Stimulated activated naive CD8-positive, alpha-beta T cell treated with anti-CD3 and anti-CD28 coated beads, Interleukin-15, Interleukin-2, amounts not matched to agents 100 U/mL and 50 U/mL, for 24 hours (primary cell): ENCODE data around the gene APBB2.
"Not testable (repeated sequence)": the region's sequence is repeated elsewhere in the genome, so short reads cannot be mapped to it uniquely, and the experiment has no call there.

Source experiments
- ATAC-seq: fragments of 150-1000 bp; cut with Tn5 transposase; one replicate; pipeline ENCODE4 v1.10.0; 2021
- DNase-seq: peaks from one replicate; pipeline ENCODE4 v3.0.0; 2021

APBB2 gene

DNA sequence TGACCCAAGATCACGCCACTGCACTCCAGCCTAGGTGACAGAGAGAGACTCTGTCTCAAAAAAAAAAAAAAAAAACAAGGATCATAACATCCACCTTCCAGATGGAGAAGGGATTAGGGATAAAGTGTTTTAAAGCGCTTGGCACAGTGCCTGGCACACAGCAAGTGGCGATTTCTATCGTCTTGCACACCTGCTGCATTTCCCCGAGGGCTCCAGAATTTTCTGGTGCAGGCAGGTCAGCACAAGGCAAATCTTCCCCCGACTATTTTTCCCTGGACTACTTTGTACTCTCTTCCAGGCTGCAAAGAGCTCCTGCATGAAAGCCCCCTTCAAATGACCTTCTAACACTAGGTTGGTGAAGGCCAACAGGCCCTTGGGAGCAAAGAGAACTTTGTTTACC is 57.3 kb downstream of the APBB2 start:
- DNase-seq (no peak), ATAC-seq (no peak)

DNA sequence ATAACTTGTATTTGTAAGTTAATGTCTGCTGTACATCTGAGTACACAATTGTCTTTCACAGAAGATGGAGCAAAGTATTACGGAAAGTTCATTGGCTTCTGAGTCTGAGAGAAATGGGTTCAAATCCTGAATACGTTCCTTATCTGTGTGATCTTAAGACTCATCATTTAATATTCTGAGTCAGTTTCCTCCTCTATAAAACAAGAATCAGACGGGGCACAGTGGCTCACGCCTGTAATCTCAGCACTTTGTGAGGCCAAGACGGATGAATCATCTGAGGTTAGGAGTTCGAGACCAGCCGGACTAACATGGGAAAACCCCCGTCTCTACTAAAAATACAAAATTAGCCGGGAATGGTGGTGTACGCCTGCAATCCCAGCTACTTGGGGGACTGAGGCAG is 57.8 kb downstream of the APBB2 start:
- ATAC-seq = no peak
- DNase-seq = no peak

DNA sequence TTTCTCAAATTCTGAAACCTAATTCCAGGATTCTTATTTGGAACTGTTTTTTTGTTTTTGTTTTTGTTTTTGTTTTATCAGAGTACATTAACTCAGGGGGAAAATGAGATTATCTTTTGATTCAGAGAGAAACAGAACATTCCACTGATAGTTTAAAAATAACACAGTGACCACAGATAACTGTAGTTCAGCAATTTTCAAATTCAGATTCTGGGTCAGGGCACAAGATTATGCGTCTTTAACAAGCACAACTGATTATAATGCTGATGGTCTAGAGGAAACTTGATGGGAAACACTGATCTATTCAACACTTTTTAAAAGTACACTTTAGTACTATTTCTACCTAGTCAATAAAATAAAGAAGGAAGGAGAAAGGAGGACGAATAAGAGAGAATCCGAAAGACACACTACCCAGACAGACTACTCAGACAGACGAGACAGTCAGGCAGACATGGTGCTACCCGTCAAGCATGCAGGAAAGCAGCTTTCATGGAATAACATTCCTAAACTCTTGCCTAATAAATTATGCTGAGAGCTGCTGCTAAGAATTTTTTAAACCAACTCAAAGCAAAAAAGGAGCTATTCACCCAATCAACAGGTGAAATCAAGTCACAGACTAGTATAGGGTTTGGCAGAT is 59.0 kb downstream of the APBB2 start:
- no peak for DNase-seq
- no peak for ATAC-seq

DNA sequence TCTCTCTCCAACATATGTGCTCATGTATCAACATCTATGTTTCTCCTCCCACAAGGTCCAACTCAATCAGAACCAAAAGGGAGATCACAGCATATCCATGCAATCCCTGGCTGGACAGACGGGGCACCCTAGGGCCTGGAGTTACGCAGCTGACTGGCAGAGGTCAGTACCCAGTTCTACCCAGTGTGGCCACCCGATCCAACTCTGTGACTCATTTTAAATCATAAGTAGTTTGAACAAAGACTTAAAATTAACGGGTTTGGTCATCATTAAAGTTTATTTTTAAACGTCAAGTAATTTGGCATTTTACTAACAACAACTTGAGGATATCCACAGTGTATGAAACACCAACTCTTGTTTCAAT is 59.5 kb downstream of the APBB2 start:
- no peak for ATAC-seq
- DNase-seq = no peak

DNA sequence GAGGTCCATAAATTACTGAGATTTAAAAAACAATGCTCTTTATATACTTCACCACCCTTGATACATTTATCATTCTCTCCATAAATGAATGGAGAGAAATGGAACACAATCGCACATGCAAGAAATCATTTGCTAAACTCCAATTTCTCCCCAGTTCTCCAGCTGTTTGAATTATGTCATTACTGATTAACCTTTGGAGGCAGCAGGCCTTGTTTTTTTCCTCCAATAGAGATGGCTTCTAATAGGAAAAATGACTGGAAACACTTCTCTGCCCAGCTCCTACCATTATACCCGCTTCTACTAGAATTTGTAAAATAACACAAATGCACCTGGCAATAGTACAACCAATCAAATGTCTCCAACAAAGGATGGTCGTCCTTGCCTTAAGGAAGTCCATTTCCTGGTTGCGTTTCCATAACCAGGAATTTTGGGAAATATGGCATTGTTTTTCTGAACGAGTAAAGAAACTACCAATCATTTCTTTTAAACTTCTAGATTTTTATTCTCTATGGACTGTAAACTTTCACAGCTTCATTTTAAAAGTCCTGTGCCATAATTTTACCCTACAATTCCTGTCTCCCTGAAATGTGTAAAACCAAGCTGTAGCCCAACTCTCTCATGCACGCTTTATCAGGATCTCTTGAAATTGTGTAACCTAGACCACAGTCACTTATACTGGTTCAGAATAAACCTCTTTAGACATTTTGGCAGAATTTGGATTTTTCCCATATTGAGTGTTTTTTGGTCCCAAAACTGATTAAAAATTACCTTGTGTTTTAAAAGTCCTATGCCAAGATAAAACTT is 60.1 kb downstream of the APBB2 start:
- DNase-seq (no peak), ATAC-seq (no peak)

DNA sequence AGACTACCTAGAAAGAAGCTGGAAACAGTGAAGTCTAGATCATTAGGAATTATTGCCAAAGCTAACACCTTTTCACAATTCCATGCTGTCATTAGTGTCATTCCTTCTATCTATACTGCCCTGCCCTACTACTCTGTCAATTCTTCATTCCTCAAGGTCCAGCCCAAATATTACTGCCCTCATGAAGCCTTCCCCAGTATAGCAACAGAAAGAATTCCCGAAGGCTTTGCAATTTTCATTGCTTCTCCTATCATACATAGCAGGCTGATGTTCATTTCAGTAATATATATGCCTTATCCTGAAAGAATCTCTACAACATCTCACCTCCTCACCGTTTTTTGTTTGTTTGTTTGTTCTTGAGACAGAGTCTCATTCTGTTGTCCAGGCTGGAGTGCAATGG is 63.9 kb downstream of the APBB2 start:
- no peak for ATAC-seq
- no peak for DNase-seq

DNA sequence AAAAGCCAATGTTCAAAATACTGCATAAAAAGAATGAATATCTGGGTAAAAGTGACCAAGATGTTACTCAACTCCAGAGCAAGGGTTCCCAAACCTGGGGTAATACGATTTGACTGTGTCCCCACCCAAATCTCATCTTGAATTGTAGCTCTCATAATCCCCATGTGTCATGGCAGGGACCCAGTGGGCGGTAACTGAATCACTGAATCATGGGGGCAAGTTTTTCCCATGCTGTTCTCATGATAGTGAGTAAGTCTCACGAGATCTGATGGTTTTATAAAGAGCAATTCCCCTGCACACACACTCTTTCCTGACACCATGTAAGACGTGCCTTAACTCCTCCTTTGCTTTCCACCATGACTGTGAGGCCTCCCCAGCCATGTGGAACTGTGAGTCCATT is 64.8 kb downstream of the APBB2 start:
- not testable (repeated sequence) for DNase-seq, ATAC-seq

DNA sequence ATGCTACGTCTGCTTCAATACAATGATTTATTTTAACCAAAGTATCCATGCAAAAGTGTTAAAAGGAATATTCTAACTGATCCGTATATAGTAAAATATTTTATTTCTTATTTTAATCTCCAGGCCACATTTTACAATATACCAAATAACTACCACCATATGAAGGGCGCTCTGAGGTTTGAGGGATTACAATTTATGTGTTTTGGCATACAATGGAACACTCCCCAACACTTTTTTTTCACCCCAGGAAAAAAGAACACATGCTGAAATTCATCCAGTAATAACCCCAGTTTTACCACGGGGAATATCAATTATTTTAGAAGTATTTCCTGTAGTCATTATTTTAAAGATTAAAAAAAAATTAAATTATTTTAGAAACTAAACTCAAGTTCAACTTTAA is 65.4 kb downstream of the APBB2 start:
- DNase-seq = no peak

DNA sequence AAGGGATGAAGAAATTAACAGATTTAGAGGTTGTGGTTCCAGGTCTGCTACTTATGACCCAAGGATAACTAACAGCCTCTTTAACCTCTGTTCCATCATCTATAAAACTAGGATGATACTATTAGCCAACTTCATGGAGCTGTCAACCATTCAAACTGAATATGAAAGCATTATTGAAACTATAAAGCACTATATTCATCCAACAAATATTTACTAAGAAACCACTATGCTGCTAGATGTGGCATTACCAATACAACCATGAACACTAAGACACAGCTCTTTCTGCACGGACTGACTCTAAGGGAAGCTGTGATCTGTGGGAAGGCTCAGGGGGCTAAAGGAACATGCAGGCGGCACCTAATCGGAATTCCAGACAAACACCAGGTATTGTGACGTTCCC is 66.0 kb downstream of the APBB2 start:
- DNase-seq = no peak
- ATAC-seq = no peak

More for the DNA sequence above, 65.4 kb downstream of the APBB2 start:
- ATAC-seq = no peak

DNA sequence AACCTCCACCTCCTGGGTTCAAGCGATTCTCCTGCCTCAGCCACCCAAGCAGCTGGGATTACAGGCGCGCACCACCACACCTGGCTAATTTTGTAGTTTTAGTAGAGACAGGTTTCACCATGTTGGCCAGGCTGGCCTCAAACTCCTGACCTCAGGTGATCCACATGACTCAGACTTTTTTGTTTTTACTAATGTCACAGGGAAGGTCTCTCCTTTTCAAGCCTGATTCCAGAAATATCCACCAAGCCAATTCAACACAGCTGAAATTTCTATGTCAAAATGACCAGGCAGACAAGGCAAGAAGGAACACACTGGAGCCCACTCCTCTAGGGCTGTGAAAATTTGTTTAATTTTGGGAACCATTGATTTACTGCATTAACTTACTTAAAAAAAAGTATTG is 66.8 kb downstream of the APBB2 start:
- ATAC-seq, DNase-seq: not testable (repeated sequence)

DNA sequence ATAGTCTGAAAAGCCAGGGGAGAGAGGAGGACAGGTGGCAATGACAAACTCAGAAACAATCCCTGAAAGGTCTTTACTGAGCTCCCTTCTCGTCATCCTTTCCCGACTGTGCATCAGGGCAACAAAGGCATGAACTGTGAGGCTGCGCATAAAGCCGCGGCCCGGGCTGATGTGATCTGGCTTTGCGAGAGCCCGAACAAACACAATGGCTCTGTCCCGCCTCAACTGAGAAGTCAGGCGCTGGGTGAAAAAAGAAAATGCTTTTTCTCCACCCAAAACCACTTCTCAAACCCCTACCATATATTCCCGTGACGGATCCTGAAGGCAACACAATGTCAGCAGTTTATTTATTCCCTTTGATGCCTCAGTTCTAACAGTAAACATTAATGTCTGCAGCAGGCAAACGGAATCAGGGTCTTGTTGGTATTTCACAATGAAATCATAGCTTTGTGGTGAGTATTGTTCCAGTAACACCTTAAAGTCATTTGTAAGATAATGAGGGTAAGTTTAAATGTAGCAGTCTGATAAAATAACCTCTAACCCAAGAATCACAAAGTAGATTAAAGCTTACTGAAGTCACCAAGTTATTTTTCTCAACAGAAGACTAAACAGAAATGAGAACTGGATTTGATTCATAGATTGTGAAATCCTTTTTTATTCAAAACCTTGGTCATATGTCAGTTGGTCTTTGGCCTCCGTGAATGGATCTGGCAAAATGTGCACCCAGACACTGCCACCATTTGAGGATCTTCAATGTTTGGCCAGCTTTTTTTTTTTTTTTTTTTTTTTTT is 67.4 kb downstream of the APBB2 start:
- DNase-seq (no peak), ATAC-seq (no peak)

DNA sequence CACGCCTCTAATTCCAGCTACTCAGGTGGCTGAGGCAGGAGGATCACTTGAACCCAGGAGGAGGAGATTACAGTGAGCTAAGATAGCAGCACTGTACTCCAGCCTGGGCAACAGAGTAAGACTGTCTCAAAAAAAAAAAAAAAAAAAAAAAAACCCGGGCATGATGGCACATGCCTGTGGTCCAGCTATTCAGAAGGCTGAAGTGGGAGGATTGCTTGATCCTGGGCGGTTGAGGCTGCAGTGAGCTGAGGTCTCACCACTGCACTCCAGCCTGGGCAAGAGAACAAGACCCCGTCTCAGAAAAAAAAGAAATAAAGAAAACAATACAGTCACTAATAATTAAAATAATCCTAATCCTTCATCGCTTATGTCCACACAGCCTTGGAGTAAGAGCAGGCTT is 68.1 kb downstream of the APBB2 start:
- no peak for ATAC-seq
- DNase-seq = no peak

DNA sequence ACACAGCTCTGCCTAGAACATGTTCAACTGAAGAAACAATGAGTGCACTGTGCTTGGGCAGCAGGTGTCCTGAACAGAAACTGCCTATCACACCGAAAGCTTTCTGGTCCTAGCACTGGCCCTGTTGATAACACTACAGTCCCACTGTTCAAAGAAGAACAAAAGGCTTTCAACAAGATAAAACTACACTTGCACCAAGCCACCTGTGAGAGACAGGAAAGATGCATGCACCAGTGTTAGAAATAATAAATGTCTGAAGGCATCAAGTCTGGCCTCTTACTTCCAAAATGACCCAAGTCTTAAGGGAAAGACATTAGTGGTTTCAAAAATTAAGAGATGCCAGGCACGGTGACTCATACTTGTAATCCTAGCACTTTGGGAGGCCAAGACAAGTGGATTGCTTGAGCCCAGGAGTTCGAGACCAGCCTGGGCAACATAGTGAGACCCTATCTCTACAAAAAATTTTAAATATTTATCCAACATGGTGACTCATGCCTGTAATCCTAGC is 68.7 kb downstream of the APBB2 start:
- no peak for DNase-seq
- no peak for ATAC-seq

DNA sequence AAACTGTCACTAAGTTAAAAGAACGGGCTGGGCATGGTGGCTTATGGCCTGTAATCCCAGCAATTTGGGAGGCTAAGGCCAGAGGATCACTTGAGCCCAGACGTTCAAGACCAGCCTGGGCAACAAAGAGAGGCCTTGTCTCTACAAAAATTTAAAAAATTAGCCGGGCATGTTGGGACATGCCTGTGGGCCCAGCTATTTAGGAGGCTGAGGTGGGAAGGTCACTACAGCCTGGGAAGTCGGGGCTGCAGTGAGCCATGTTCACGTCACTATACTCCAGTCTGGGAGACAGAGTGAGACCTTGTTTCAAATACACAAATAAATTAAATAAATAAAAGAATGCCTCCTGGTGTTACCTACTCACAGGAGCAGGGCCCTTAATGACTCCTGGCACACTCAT is 69.5 kb downstream of the APBB2 start:
- ATAC-seq (no peak), DNase-seq (no peak)

DNA sequence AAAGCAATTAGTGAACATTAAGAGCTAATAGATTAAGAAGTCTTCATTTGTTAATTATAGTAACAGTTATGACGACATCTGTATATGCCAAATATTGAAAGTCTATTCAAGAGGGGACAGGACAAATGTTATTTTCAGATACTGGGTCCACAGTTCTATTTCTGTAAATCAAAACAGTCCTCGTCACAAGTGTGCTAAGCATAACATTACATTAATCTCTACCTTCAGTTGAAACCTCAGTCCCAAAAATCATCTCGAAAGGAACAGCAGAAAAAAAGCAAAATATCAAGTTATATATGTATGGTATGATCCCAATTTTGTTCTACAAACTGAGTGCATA is 70.3 kb downstream of the APBB2 start:
- DNase-seq (no peak), ATAC-seq (no peak)

DNA sequence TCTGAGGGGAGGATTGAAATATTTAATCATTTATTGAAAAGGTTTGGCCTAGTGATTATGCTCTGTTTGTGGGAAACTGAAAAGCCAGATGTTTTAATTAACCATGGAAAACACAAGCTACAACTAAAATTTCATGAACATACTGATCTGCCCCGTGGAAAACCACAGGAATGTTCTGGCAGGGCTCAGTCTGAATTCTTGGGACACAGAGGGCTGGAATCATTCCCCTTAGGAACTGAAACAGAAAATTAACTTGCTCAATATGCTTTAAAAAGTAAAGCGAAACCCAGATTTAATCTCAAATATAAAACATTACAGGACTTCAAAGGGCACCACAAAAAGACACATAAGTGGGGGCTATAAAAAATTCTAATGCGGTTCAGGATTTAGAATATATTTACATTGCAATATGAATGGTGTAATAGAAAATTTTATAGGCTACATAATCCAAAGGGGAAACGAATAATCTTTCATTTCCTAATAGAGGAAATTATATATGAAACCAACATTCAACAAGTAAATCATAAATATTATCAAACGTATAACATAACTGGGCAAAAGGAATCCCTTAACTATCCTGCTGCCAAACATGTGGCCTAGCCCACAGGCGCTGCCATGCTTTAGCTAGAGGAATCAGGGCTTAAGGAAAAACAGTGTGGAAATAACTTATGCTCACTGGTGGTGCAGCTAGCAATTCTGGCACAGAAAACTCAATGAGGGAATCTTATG is 70.9 kb downstream of the APBB2 start:
- DNase-seq (no peak), ATAC-seq (no peak)

DNA sequence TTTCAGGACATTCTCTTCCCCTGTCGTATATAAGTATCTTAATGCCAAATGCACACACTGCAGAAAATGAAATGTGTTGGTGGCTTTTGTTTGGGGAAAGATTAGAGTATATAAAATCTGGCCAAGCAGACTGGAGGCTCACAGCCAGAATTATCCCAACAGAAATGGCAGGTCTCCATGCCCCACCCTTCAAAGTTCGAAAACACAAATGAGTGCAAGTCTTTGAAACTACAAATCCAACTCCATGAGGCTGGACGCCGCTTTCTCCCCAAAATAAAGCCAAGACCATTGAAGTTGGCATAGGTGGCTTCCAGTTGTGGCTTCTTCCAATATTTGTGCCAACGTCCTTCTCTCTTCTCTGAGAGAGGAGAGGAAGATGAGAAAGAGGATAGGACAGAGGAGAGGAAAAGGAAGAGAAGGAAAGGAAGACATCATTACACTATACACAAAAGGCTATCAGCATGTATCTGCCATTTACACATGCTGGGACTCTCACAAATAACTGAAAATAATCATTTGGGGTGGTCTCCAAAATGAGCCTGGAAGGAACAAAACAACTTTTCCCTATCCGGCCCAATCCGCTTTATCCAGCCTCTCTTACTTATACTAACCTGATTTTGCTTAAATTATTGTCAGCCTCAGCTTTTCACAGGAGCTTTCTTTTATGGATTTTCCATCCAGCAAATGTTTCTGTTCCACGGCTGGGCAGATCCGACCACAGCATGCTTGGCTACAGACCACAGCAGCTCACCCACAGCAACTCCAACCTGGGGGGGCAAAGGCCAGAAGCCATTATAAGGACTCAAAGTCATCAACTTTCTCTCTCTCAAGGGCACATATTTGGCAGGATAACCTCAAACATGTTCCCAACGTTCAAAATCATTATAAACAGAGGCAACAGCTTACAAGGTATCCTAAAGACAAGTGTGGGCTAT is 71.7 kb downstream of the APBB2 start:
- ATAC-seq (no peak), DNase-seq (no peak)

DNA sequence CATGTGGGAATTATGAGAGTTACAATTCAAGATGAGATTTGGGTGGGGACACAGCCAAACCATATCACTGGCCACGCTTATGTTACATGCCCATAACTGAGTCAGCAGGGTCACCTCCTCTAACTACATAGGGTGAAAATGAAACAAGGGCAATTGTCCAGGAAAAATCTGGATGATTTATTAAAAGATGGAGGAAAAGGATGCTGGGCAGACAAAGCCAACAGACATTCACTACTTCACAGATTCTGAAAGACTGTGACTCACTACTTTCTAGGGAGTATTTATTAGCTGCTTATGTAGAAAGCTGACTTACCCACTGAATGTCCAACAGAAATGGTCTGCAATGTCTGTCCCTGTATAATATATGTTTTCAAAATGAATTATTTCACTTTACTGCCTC is 72.4 kb downstream of the APBB2 start:
- ATAC-seq (no peak), DNase-seq (no peak)

DNA sequence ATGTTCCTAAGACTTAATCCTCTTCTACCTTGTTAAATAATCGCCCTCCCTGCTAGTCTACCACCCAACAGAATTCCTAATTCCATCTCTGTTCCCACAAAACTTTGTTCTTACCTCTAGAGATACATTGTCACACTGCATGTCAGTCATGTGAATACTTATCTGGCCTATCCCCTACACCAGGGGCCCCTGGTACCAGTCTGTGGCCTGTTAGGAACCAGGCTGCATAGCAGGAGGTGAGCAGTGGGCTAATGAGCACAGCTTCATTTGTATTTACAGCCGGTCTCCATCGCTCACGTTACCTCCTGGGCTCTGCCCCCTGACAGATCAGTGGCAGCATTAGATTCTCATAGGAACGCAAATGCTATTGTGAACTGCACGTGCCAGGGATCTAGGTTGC is 73.9 kb downstream of the APBB2 start:
- DNase-seq = no peak
- no peak for ATAC-seq

DNA sequence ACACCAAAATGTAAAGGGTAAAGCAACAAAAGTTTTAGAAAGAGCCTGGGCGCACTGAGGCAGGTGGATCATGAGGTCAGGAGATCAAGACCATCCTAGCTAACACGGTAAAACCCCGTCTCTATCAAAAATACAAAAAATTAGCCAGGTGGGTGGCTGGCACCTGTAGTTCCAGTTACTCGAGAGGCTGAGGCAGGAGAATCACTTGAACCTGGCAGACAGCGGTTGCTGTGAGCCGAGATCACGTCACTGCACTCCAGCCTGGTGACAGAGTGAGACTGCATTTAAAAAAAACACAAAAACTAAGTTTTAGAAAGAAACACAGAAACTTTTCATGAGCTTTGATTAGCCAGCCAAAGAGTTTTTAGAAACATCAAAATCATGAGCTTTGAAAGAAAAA is 76.5 kb downstream of the APBB2 start:
- no peak for DNase-seq
- no peak for ATAC-seq

DNA sequence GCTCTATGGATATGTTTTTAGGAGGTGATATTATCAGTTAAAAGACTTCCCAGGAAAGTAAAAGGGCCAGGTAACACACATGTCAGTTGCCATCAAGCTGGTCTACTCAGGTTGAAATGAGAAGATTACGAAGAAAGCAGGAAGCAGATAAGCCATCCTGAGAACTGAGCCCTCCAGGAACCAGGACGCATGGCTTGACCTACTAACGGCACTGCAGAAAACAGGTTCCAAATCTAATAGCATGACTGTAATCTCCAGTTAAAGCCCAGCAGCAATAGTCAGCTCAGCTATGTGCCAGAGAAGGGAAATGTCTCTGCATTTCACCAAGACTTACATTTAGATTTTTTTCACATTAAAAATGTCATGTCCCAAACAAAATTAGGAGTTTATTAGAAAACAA is 77.9 kb downstream of the APBB2 start:
- ATAC-seq (no peak), DNase-seq (no peak)
